PFSK-1 (cell line): ENCODE data around the gene LAGE3.

Experiments
- POLR2AphosphoS5 ChIP-seq: IDR thresholded peaks from 2 replicates; pipeline ENCODE4 v1.6.1; 2012; ENCODE audit warnings: low read depth, mild to moderate bottlenecking, control low read depth, low read length, moderate library complexity
- TAF1 ChIP-seq: IDR thresholded peaks from 2 replicates; pipeline ENCODE4 v1.6.1; 2012; ENCODE audit warnings: low read length, control low read depth, borderline replicate concordance; ENCODE audit not compliant: insufficient read depth
- TF ChIP-seq, protein P1 (sequence below), 2 experiments: IDR thresholded peaks; 2 replicates each; pipeline versions ENCODE4 v1.6.1 to v1.8.0; 2011 to 2012; ENCODE audit warnings: low read depth in 2 of 2, low read length in 2 of 2, control low read depth in 1 of 2, inconsistent platforms in 1 of 2, mild to moderate bottlenecking in 1 of 2, moderate library complexity in 1 of 2; ENCODE audit not compliant: insufficient read depth in 1 of 2

DNA sequence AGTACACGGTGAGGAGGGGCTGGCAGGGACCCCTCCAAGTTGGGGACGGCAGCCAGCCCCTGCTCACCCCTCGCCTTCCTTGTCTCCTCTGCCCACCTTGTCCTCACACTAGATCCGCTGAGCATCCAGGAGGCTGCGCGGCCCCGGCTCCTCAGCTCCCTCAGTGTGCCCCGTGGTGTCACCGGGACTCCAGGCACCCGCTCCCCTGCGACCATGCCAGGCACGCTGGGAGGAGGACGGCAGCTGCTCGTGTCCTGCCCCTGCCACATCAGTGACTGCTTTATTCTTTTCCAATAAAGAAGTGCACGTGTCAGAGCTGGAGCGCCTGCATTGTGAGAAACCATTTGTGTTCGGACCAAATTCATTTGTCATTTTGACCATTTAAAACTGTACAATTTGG lies 28.8 kb downstream of the LAGE3 start:
- TF ChIP-seq POLR2AphosphoS5: no peak
- TF ChIP-seq TAF1: no peak
- TF ChIP-seq, protein P1, sequence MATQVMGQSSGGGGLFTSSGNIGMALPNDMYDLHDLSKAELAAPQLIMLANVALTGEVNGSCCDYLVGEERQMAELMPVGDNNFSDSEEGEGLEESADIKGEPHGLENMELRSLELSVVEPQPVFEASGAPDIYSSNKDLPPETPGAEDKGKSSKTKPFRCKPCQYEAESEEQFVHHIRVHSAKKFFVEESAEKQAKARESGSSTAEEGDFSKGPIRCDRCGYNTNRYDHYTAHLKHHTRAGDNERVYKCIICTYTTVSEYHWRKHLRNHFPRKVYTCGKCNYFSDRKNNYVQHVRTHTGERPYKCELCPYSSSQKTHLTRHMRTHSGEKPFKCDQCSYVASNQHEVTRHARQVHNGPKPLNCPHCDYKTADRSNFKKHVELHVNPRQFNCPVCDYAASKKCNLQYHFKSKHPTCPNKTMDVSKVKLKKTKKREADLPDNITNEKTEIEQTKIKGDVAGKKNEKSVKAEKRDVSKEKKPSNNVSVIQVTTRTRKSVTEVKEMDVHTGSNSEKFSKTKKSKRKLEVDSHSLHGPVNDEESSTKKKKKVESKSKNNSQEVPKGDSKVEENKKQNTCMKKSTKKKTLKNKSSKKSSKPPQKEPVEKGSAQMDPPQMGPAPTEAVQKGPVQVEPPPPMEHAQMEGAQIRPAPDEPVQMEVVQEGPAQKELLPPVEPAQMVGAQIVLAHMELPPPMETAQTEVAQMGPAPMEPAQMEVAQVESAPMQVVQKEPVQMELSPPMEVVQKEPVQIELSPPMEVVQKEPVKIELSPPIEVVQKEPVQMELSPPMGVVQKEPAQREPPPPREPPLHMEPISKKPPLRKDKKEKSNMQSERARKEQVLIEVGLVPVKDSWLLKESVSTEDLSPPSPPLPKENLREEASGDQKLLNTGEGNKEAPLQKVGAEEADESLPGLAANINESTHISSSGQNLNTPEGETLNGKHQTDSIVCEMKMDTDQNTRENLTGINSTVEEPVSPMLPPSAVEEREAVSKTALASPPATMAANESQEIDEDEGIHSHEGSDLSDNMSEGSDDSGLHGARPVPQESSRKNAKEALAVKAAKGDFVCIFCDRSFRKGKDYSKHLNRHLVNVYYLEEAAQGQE (IDR thresholded peaks at IDR 0.05; ENCODE audit: insufficient read depth in 1 of 2, low read depth in 2 of 2, low read length in 2 of 2): no peak
